ENCODE measurements around the gene ARHGDIB. TPM values are rescaled to one million over a fixed set of nuclear protein-coding genes. Genes with fewer than 3 reads are reported as not detected.

ARHGDIB gene
- 140 and 167 TPM in 2 replicates for total RNA-seq (2014; rRNA removed; shearing (Covaris generic))
- polyA plus RNA-seq (2015; cell fraction: cytosol; rRNA removed) = 119 and 121 TPM in 2 replicates
- polyA plus RNA-seq (2015; cell fraction: nucleus; rRNA removed) = 54.1 and 70.9 TPM in 2 replicates

- DNase-seq (ENCODE audit: low read depth) = peak; percentile 65
These were observed at the start of gene ARHGDIB for GRCh38 chr12:14961466-14962152. ARHGDIB (minus strand) TSS chr12:14961601; CDS start chr12:14950712, 10,889 bp downstream.

DNA sequence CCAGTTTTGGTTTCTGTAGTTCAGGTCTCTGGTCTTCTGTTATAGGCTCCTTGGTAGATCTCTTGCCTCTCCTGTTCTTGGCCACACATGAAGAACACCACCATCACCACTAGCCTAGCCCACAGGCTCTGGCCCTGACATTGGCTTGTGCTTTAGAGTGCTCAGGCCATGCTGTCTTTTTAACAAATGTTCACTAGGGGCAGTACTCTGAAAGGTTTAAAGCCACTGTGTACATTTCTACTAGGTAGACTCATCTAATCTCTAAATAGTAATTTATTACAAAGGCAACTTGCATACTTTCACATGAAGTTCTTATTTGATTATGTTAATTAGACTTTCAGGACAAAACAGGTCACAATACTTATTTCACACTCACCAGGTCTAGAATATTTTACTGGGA, 49.8 kb upstream of the ARHGDIB start:
- no peak for DNase-seq (ENCODE audit: low read depth)

DNA sequence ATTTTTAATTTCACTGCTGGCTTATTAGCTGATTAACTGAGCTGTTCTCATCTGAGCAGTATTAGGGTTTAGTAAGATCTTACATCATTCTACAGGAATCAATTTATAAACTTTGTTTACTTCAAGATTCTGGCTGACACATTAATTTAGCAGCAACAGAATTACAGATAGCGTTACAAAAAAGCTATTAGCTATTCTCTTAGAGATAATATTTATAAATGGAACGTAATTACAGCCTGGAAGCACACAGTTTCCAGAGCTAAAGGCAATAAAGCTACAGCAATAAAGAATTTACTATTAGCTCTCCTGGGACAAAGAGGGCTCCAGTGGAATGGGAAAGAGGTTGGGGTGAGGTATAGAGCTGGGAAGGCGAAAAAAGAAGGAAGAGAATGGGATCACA, 46.1 kb upstream of the ARHGDIB start:
- DNase-seq (ENCODE audit: low read depth) = no peak

DNA sequence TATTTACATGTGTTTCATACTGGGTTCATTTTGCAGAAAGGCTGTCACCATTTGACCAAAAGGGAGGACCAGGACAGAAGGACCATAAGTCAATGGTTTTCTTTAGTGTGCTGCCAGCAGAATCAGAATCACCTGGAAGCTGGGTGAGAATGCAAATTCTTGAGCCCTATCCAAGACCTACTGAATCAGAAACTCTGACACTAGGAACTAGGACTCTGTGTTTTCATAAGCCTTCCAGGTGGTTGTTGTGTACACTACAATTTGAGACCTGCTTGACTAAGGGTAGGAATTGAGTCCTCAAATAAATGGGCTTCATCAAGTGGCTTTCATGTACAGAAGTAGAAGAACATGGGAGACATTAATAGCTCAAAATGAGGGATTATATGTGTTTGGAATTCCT, 43.7 kb upstream of the ARHGDIB start:
- no peak for DNase-seq (ENCODE audit: low read depth)

- DNase-seq (ENCODE audit: low read depth) = no peak
These were observed 43.0 kb upstream of the ARHGDIB start for GRCh38 chr12:15004421-15004820.

GRCh38 chr12:15001733-15002382, 40.5 kb upstream of the ARHGDIB start:
- DNase-seq (ENCODE audit: low read depth) = no peak

DNA sequence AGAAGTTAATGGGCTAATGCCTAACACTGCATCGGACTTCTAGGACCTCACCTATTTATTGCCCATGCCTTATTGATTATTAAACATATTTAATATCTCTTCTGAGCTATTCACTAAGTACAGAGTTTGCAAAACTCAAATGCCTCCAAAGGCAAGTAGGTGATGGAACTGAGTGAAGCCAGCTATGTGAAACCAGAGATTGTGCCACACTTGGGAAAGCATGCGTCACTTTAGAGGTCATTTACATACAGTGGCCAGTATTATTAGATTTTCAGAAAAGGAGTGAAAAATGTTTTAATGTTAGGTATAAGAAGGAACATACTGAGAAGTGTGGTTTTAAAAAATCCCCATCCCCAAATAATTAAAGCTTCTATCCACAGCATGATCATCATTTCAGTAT, 39.2 kb upstream of the ARHGDIB start:
- DNase-seq (ENCODE audit: low read depth) = no peak

DNA sequence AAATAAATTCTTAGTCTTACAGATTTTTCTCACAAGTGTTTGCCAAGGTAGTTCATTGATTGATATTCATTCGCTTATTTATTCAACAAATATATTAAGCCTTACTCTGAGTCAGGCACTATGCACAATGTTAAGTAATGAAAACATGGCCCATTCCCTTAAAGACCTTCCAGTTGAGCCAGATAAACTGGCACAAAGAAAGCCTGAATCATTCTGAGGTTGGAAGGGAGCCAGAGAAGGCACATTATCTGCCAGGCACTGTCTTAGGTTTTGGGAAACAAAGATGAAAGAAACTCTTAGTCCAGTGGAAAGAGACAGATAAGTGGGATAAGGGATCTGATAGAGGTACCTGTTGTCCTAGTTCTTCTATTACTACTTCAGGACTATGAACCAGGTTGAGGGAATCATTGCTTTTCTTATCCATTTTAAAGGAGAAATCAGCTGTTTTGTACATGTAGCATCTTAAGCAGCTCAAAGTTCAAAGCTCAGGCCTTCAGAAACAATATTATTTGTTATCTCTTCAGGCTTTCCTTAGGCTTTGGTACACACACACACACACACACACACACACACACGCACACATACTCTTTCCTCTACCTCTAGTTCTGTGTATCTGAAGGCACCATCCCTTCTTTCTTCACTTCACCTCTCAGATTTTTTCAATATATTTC, 38.4 kb upstream of the ARHGDIB start:
- peak; percentile 24 for DNase-seq (ENCODE audit: low read depth)

DNA sequence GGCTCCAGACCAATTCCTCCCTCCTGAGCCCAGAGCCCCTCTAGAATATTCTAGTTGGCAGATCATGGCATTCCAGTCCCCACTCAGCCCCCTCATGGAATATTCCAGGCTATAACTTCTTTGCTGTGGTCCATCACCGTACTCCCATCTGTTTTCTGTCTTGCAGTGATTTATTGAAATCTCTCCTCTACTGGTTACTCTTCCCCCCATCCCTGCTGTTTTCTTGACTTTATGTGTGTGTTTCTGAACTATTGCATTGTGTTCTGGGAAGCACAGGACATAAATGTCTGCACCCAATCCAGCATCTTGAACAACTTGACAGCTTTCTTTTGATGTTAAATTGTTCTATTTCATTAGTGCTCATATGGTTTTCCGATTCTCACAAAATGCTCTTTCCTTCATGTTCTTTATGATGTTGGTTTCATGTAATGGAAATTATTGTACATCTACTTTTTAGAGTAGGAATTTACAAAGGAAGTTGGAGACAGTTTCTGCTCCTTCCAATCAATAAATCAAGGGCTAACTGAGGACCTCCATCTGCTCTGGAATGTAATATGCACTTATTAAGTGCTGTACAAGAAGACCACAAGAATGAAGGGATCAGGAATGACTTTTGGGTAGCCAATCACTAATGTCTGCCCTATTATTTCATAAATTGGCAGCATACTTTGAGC, 37.8 kb upstream of the ARHGDIB start:
- no peak for DNase-seq (ENCODE audit: low read depth)

GRCh38 chr12:14997998-14998397, 36.6 kb upstream of the ARHGDIB start:
- DNase-seq (ENCODE audit: low read depth) = no peak

GRCh38 chr12:14995583-14996425, 34.4 kb upstream of the ARHGDIB start:
- peak; percentile 46 for DNase-seq (ENCODE audit: low read depth)

- DNase-seq (ENCODE audit: low read depth) = no peak
These were observed 33.2 kb upstream of the ARHGDIB start for GRCh38 chr12:14994610-14995009.

DNA sequence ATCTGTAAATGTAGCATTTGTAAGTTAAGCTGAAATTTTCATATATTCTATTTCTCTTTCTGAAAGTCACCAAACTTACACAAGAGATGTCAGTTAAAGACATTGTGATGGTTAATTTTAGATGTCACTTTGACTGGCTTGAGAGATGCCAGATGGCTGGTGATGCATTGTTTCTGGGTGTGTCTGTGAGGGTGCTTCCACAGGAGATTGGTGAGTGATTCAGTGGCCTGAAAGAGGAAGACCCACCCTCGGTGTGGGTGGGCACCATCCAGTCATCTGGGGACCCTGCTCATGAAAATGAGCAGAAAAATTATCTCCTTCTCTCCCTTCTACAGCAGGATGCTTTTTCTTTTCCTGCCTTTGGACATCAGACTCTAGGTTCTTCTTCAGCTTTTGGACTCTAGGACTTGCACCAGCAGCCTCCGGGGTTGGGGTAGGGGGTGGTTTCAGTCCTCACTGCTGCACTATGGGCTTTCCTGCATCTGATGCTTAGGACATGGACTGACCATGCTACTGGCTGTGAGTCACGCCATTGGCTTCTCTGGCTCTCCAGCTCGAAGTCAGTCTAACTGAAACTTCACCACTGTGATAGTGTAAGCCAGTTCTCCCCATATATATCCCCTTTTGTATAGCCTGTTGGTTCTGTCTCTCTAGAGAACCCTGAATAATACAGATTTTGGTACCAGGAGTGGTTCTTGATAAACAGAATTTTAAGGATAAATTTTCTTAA, 32.3 kb upstream of the ARHGDIB start:
- DNase-seq (ENCODE audit: low read depth) = peak; percentile 59

- no peak for DNase-seq (ENCODE audit: low read depth)
These were observed 31.7 kb upstream of the ARHGDIB start for GRCh38 chr12:14993117-14993516.

DNA sequence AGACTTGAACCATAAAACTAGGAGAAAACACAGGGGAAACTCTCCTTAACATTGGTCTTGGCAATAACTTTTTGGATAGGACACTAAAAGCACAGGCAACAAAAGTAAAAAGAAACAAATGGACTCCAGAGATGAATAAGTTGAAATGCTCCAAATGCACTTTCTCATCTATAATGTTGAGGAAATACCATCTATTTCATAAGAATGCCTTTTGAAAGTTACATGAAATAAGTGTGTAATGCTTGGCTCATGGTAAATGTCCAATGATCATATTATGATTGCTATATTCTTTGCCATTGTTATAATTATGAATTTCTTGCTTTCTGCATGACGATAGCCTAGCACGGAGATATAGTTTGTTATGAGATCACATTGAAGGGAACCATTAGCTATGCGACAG, 31.3 kb upstream of the ARHGDIB start:
- DNase-seq (ENCODE audit: low read depth) = no peak

DNA sequence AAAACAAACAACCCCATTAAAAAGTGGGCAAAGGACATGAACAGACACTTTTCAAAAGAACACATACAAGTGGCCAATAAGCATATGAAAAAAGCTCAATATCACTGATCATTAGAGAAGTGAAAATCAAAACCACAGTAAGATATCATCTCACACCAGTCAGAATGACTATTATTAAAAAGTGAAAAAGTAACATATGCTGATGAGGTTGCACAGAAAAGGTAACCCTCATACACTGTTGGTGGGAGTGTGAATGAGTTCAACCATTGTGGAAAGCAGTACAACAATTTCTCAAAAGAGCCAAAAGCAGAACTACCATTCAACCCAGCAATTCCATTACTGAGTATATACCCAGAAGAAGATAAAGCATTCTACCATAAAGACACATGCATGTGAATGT, 29.7 kb upstream of the ARHGDIB start:
- DNase-seq (ENCODE audit: low read depth) = no peak

GRCh38 chr12:14989790-14990189, 28.4 kb upstream of the ARHGDIB start:
- DNase-seq (ENCODE audit: low read depth) = no peak

DNA sequence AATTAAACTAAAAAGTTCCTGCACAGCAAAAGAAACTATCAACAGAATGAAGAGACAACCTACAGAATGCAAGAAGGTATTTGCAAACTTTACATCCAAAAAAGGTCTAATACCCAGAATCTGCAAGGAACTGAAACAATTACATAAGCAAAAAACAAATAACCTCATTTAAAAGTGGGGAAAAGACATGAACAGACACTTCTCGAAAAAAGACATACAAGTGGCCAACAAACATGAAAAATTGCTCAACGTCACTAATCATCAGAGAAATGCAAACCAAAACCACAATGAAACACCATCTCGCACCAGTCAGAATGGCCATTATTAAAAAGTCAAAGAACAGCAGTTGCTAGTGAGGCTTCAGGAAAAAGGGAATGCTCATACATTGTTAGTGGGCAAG, 26.6 kb upstream of the ARHGDIB start:
- no peak for DNase-seq (ENCODE audit: low read depth)

- DNase-seq (ENCODE audit: low read depth) = no peak
These were observed 25.0 kb upstream of the ARHGDIB start for GRCh38 chr12:14986449-14986848.

GRCh38 chr12:14984766-14985285, 23.4 kb upstream of the ARHGDIB start:
- DNase-seq (ENCODE audit: low read depth) = no peak
